Measurements from ENCODE around the gene PRKRA. TPM values are rescaled to one million over a fixed set of nuclear protein-coding genes. Genes with fewer than 3 reads are reported as not detected.

The PRKRA gene
- total RNA-seq, 4 donors from 2014 or later = 16.0 to 58.6 (median 42.4) TPM

DNA sequence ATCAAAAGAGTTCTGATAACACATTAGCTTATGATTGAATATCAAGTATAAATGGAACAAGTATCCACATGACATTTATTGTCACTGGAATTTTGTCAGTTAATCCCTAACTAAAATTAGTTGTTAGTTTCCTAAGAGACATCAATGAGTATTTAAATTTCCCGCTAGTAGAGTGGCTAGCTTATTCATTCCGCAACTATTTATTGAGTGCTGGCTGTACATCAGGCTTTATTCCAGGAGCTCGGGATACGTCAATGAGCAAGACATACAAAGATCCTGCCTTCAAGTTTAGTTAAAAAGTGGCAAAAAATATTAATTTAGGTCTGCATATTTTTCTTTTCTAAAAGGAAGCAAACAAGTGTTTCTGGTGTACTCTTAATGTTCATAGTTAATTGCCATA is 59.3 kb downstream of the PRKRA start:
- Histone ChIP-seq H3K4me1 (no peaks in the 10 kb centered on the region), H3K27ac (no peak overlapping the region), H3K36me3 (no peaks in the 10 kb centered on the region), H3K27me3 (no peaks in the 10 kb centered on the region), H3K4me3 (no peak overlapping the region), H3K9me3 (no peaks in the 10 kb centered on the region)
- DNase-seq = no peak
- intact Hi-C loops (cut with DNase I) = no loop called here
- 86 to 91% methylated on average over 4 of the region's 4 CpGs for WGBS, 2 donors
- no peak for TF ChIP-seq POLR2A (IDR thresholded peaks at IDR 0.05)
- no peak for TF ChIP-seq CTCF (IDR thresholded peaks at IDR 0.05)

- 84 to 88% methylated on average over 7 of the region's 7 CpGs for WGBS, 2 donors
- intact Hi-C loops (cut with DNase I) = no loop called here
- Histone ChIP-seq H3K4me1 (no peaks in the 10 kb centered on the region), H3K9me3 (no peaks in the 10 kb centered on the region), H3K36me3 (peaks cover 0 to 21% (median 0%) of the 10 kb centered on the region in 3 donors), H3K27me3 (no peaks in the 10 kb centered on the region), H3K27ac (no peak overlapping the region), H3K4me3 (no peak overlapping the region)
- no peak for DNase-seq
- TF ChIP-seq POLR2A (IDR thresholded peaks at IDR 0.05) (no peak), CTCF (IDR thresholded peaks at IDR 0.05) (no peak)
Measured at GRCh38 chr2:178388287-178388686, 62.7 kb downstream of the PRKRA start.

- TF ChIP-seq POLR2A (IDR thresholded peaks at IDR 0.05) (no peak), CTCF (IDR thresholded peaks at IDR 0.05) (no peak)
- DNase-seq = no peak
- intact Hi-C loops (cut with DNase I) = no loop called here
- no peaks in the 10 kb centered on the region for H3K27me3 ChIP-seq
- H3K9me3 ChIP-seq = no peaks in the 10 kb centered on the region
- H3K4me1 ChIP-seq = no peaks in the 10 kb centered on the region
- WGBS, 2 donors = 27 to 30% methylated on average over 1 of the region's 1 CpG
- H3K4me3 ChIP-seq = no peak overlapping the region
- peaks cover 0 to 27% (median 0%) of the 10 kb centered on the region in 3 donors for H3K36me3 ChIP-seq
- H3K27ac ChIP-seq = no peak overlapping the region
Measured at GRCh38 chr2:178386986-178387597, 63.9 kb downstream of the PRKRA start.

- Histone ChIP-seq H3K4me1 (no peaks in the 10 kb centered on the region), H3K9me3 (no peaks in the 10 kb centered on the region), H3K36me3 (peaks cover 0 to 27% (median 0%) of the 10 kb centered on the region in 3 donors), H3K27ac (no peak overlapping the region), H3K27me3 (no peaks in the 10 kb centered on the region), H3K4me3 (no peak overlapping the region)
- no peak for TF ChIP-seq POLR2A (IDR thresholded peaks at IDR 0.05)
- TF ChIP-seq CTCF (IDR thresholded peaks at IDR 0.05) = no peak
- intact Hi-C loops (cut with DNase I) = no loop called here
- WGBS, 2 donors = 67 to 74% methylated on average over 3 to 4 of the region's 4 CpGs
- no peak for DNase-seq
Measured at GRCh38 chr2:178385595-178386148, 65.3 kb downstream of the PRKRA start.

GRCh38 chr2:178383718-178384117 is 67.3 kb downstream of the PRKRA start:
- no peak for TF ChIP-seq CTCF (IDR thresholded peaks at IDR 0.05)
- no peak for TF ChIP-seq POLR2A (IDR thresholded peaks at IDR 0.05)
- Histone ChIP-seq H3K36me3 (peaks cover 0 to 27% (median 0%) of the 10 kb centered on the region in 3 donors), H3K27ac (no peak overlapping the region), H3K27me3 (no peaks in the 10 kb centered on the region), H3K9me3 (no peaks in the 10 kb centered on the region), H3K4me1 (no peaks in the 10 kb centered on the region), H3K4me3 (no peak overlapping the region)
- no peak for DNase-seq
- intact Hi-C loops (cut with DNase I) = no loop called here
- 96 to 99% methylated on average over 5 of the region's 5 CpGs for WGBS, 2 donors

Other genes starting within 250 kb of the PRKRA start
- 1 to 10 TPM in 2 of 4 donors, under 1 TPM in 1, not detected in 1; 0.35 to 3.4 (median 1.1) TPM for gene PJVK, start 203 bp upstream of the PRKRA start, total RNA-seq
- gene FKBP7, start 27.4 kb upstream of the PRKRA start, total RNA-seq = 10 to 100 TPM in 1 of 4 donors, 1 to 10 TPM in 1, under 1 TPM in 2; 0.83 to 10.5 (median 1.4) TPM
- 10 to 100 TPM in 2 of 4 donors, 1 to 10 TPM in 2; 3.2 to 12.2 (median 7.2) TPM for gene PLEKHA3, start 29.3 kb upstream of the PRKRA start, total RNA-seq